ENCODE measurements around the gene RPL18A. TPM values are rescaled to one million over a fixed set of nuclear protein-coding genes. Genes with fewer than 3 reads are reported as not detected.

RPL18A gene
- total RNA-seq, 2 experiments from 2014 or later, result 3,019 to 3,145 TPM

- ChIA-PET POLR2A (no interaction called here), CTCF (ENCODE audit: unreplicated experiment) (no interaction called here)
- BruUV-seq (replicated peaks), result no TSS peak
- H3K79me2 ChIP-seq (ENCODE audit: insufficient read depth, low read depth, low read length), result no peaks in the 10 kb centered on the region
- H3K9me3 ChIP-seq (ENCODE audit: low read length), result no peaks in the 10 kb centered on the region
- peaks cover 17% of the 10 kb centered on the region for H3K36me3 ChIP-seq (ENCODE audit: insufficient read depth, low read length)
- H3K4me3 ChIP-seq (ENCODE audit: low read depth, low read length, poor library complexity, severe bottlenecking), result no peak overlapping the region
- TF ChIP-seq EZH2phosphoT487 (IDR thresholded peaks at IDR 0.05; ENCODE audit: borderline replicate concordance, low read depth, low read length) (no peak), CTCF (conservative IDR thresholded peaks at IDR 0.05; ENCODE audit: low read length) (no peak)
- no peaks in the 10 kb centered on the region for H3K4me1 ChIP-seq (ENCODE audit: insufficient read depth, low read length, poor library complexity, severe bottlenecking)
- no peak overlapping the region for H3K27ac ChIP-seq (ENCODE audit: low read depth, low read length, poor library complexity, severe bottlenecking)
- intact Hi-C loops (cut with micrococcal nuclease; ENCODE audit: unreplicated experiment), result no loop called here
- no peak overlapping the region for H3K4me2 ChIP-seq (ENCODE audit: low read length)
- H2AFZ ChIP-seq (ENCODE audit: low read length), result no peak overlapping the region
- H4K20me1 ChIP-seq (ENCODE audit: insufficient read depth, low read length), result no peaks in the 10 kb centered on the region
- no peak for DNase-seq (ENCODE audit: low spot score)
- no peaks in the 10 kb centered on the region for H3K9me2 ChIP-seq (ENCODE audit: insufficient read depth, low read length)
These were observed 28.3 kb upstream of the RPL18A start for GRCh38 chr19:17831419-17831888.

DNA sequence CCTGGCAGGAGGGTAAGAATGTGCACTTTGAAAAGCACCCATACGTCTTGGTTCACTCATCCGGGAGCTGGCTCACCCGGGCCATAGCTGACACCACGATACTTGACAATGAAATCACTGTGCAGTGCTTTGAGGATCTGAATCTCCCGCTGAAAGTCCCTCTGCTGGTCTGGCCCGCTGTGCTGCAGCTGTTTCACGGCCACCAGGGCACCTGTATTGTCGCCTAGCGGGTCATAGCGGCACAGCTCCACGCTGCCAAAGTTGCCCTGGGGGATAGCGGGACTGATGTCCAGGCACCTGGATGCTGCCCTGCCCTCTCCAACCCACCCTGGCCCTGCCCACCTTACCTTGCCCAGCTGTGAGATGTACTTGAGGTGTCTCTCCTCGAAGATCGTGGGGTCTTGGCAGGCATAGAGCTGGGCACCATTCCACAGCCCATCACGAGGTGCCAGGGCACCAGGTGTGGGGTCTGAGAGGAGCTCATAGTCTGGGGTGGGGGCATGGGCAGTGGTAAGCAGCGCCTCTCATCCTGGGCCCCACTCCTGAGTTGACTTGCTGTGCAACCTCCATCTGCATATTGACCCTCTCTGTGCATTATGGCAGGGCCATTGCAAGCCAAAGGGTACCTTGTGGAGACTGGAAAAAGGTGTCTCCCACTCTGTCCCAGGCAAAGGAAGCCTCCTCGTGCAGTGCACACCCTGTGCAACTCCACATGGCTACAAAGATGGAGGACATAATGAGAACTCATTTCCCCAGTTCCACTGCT is 27.1 kb upstream of the RPL18A start:
- Histone ChIP-seq H3K9me3 (ENCODE audit: low read length) (no peaks in the 10 kb centered on the region), H3K9me2 (ENCODE audit: insufficient read depth, low read length) (no peaks in the 10 kb centered on the region), H3K4me2 (ENCODE audit: low read length) (no peak overlapping the region), H3K36me3 (ENCODE audit: insufficient read depth, low read length) (peaks cover 17% of the 10 kb centered on the region), H2AFZ (ENCODE audit: low read length) (no peak overlapping the region), H3K79me2 (ENCODE audit: insufficient read depth, low read depth, low read length) (no peaks in the 10 kb centered on the region), H3K27ac (ENCODE audit: low read depth, low read length, poor library complexity, severe bottlenecking) (no peak overlapping the region), H3K4me3 (ENCODE audit: low read depth, low read length, poor library complexity, severe bottlenecking) (no peak overlapping the region), H3K4me1 (ENCODE audit: insufficient read depth, low read length, poor library complexity, severe bottlenecking) (no peaks in the 10 kb centered on the region), H4K20me1 (ENCODE audit: insufficient read depth, low read length) (no peaks in the 10 kb centered on the region)
- TF ChIP-seq CTCF (conservative IDR thresholded peaks at IDR 0.05; ENCODE audit: low read length) (no peak), EZH2phosphoT487 (IDR thresholded peaks at IDR 0.05; ENCODE audit: borderline replicate concordance, low read depth, low read length) (no peak)
- DNase-seq (ENCODE audit: low spot score), result no peak
- CTCF ChIA-PET (ENCODE audit: unreplicated experiment), result no interaction called here
- POLR2A ChIA-PET, result interaction anchor here (0.6 kb wide), 1 partner anchor 15 kb away, joined by 4 read pairs; no protein-coding TSS in a partner anchor
- no TSS peak for BruUV-seq (replicated peaks)
- intact Hi-C loops (cut with micrococcal nuclease; ENCODE audit: unreplicated experiment), result no loop called here

Measured in OCI-LY7 (cell line).